Activated effector memory CD4-positive, alpha-beta T cell treated with Interleukin-2 at 50 U/mL for 16 hours (primary cell): ENCODE data around the gene DEFB115.
"Not testable (repeated sequence)": the region's sequence is repeated elsewhere in the genome, so short reads cannot be mapped to it uniquely, and the experiment has no call there.

Experiments
- DNase-seq: peaks from one replicate; pipeline ENCODE4 v3.0.0-alpha.2; 2020

DEFB115 gene, protein sequence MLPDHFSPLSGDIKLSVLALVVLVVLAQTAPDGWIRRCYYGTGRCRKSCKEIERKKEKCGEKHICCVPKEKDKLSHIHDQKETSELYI

DNA sequence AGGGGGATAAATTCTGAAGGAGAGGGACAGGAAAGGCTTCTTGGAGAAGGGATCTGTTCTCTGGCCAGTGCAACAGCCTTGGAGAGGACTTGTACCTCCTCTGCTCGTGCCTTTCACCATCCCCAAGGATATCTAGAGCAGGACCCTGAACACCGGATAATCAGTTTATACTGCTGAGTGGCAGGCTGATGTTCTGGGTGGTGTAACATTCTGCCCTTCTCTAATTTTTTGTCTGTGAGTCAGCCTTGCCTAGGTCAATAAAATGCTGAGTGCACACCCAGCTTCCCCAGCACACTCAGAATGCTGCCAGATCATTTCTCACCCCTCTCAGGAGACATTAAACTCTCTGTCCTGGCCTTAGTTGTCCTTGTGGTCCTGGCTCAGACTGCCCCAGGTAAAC is at the start of gene DEFB115:
DEFB115 (plus strand) TSS at position 301 of the 400 bp plus-strand sequence; CDS start at position 301, 0 bp downstream.
- no peak for DNase-seq

DNA sequence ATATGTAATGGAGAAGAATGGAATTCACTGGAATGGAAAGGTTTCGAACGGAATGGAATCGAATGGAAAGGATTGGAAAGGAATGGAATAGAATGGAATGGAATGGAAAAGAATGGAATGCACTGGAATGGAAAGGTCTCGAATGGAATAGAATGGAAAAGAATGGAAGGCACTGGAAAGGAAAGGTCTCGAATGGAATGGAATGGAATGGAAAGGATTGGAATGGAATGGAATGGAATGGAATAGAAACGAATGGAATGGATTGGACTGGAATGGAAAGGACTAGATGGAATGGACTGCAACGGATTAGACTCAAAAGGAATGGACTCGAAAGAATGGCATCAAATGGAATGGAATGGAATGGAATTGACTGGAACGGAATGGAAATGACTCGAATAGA is 20.5 kb upstream of the DEFB115 start:
- DNase-seq = no peak

DNA sequence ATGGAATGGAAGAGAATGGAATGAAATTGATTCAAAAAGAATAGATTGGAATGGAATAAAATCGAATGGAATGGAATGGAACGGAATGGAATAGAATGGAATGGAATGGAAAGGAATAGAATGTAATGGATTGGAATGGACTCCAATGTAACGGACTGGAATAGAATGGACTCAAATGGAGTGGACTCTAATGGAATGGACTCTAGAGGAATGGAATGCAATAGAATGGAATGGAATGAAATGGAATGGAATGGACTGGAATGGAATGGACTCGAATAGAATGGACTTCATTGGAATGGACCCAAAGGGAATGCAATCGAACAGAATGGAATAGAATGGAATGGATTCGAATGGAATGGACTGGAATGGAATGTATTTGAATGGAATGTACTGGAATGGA is 19.7 kb upstream of the DEFB115 start:
- DNase-seq = no peak

DNA sequence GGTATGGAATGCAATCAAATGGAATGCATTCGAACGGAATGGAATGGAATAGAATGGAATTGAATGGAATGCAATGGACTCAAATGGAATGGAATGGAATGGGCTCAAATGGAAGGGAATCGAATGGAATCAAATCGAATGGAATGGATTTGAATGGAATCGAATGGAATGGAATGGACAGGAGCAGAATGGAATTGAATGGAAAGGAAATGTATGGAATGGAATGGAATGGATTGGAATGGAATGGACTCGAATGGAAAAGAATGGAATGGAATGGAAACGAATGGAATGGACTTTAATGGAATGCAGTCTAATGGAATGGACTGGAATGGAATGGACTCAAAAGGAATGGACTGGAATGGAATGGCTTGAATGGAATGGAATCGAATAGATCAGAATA is 18.3 kb upstream of the DEFB115 start:
- DNase-seq = no peak

DNA sequence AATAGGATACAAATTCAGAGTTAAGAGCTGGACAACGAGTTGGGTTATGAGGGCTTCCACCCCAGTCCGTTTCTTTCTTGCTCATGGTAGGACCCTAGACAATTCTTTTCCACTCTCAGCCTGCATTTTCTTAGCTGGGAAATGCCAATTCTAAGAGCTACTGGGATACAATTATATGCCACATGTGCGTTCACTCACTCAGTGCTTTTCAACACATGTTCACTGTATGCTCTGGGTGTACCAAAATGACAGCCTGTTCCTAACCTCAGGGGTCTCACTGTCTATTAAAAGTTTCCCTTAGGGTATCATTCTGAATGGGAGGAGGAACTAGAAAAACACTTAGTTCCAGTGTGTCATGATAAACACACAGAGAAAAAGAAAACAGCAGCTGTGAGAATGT is 505 bp upstream of the DEFB115 start:
- DNase-seq = no peak

DNA sequence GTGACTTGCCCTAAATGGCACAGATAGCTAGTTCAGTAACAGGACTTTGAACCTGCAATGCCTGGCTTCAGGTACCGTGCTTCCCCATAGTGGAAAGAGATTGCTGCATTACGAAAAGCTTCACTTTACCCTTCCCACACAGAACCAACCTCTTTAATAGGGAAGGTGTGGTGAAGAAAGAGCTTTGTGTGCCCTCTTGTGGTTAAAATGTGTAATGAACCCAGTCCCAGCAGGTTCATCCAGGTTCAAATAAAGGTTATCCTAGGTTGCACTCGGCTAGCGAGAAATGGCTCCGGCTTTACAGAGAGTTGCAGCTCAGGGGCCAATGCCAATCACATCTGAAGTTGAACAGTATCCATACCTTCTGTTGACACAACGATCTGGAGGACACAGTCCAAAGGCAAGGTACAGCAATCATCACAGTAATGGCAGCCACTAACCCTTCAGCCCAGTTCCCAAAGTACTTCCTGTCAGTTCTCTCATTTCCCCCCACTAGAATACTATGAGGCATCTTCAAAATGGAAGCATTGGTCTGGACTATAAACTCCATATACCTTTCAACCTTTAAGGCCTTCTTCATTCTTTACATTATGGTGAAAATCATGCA is 3.0 kb downstream of the DEFB115 start:
- DNase-seq = no peak

DNA sequence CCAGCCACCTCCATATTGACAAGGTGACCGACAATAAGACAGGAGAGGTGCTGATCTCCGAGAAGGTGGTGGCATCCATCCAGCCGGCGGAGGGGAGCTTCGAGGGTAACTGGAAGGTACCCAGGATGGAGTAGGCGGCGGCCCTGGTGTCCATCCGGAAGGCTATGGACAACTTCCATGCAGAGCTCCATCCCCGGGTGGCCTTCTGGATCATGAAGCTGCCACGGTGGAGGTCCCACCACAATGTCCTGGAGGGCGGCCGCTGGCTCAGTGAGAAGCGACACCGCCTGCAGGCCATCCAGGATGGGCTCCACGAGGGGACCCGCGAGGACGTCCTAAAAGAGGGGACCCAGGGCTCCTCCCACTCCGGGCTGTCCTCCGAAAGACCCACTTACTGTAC is 17.0 kb downstream of the DEFB115 start:
- no peak for DNase-seq

DNA sequence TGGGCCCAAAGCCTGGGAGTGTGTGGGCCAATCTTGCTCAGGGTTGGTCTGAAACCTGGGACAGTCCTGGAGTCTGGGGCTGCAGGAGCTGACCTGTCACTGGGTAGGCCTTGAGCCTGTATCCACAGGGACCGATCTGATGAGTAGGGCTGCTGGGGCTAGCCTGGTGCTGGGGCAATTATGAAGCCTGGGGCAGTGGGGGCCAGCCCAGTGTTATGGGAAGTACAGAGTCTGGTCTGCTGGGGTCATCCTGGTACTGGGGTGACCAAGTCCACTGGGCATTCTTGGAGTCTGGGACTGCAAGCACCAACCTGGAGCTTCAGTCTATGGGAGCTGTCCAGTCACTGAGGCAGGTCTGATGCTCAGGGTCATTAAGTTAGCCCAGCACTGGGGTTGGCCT is 20.7 kb downstream of the DEFB115 start:
- no peak for DNase-seq

DNA sequence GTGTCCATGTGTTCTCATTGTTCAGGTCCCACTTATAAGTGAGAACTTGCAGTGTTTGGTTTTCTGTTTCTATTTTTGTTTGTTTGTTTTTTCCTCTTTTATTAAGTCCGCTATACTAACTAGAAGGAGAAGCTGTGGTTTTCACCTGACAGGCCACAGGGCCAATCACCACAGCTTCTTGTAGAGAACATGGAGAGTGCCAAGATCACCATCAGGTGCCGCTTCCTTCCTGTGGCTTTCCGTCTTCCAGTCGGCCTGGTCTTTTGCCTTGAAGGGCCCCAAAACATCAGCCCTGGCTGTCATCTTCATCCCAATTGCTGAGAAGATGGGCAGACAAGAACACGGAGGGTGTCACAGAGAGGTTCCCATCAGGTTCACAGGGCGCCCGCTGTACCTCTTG is 27.5 kb downstream of the DEFB115 start:
- not testable (repeated sequence) for DNase-seq

DNA sequence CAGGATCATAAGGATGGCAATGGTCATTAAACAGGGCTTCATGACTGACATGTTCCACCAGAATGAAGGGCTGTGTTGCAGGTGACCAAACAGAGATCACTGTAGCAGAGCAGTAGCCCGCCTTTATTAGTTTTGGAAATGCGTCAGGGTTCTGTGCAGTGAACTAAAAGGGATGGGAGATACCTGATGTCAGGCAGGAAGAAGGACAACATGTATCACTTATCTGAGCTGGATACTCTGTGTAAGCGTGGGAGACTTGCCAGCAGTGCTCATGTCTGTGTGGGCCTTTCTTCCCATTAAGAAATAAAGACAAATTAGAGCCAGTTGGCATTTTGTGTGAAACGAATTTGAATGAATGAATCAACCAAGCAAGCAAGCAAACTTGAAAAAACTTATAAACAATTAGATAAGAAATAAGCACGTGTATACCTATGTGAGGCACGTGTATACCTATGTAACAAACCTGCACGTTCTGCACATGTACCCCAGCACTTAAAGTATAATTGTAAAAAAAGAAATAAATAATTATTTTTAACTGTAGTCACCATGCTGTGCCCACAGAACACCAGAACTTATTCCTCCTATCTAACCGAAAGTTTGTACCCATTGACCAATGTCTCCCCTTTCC is 51.2 kb downstream of the DEFB115 start, which contains the start of gene DEFB116:
DEFB116 (minus strand) TSS at position 51 of the 628 bp plus-strand sequence; CDS start at position 51, 0 bp downstream.
- DNase-seq = no peak
